HCT116 (cell line): ENCODE results near the gene P4HA2. TPM values are rescaled to one million over a fixed set of nuclear protein-coding genes. Genes with fewer than 3 reads are reported as not detected.

ENCODE experiments used
- ATAC-seq: fragments of 200-7000 bp; cut with Tn5 transposase; 2 replicates; pipeline ENCODE4 v1.9.1; 2020; ENCODE audit warnings: mild to moderate bottlenecking, moderate library complexity
- BruUV-seq: library from RNA; stranded (reverse); fragments of 400-500 nt; replicated peaks from 2 replicates; lab custom pipeline; 2021; lab: Mats Ljungman, UMichigan
- CTCF ChIA-PET: fragments of 300-600 bp; sonication (Branson Sonifier 250); formaldehyde crosslinking; loops from one replicate; lab custom pipeline; 2021; ENCODE audit warnings: antibody characterized with exemption; lab: Charles Lee
- POLR2A ChIA-PET: fragments of 300-600, 350-600 bp; sonication (Branson Sonifier 250); formaldehyde crosslinking; loops from one replicate; lab custom pipeline; 2021; ENCODE audit warnings: antibody characterized with exemption; lab: Charles Lee
- RAD21 ChIA-PET, 2 experiments: fragments of 300-600 bp; sonication (Branson Sonifier 250); formaldehyde crosslinking; loops; one replicate each; lab custom pipeline; 2023; ENCODE audit warnings: low total read pairs in 2 of 2; ENCODE audit not compliant: uncharacterized antibody in 2 of 2, unreplicated experiment in 2 of 2, low non-redundant PET in 1 of 2; lab: Charles Lee
- DNase-seq: peaks from one replicate; pipeline ENCODE4 v3.0.0-alpha.2; 2010; ENCODE audit warnings: low read depth, low spot score
- H2AFZ ChIP-seq: fragments of 200-600 bp; shearing (Covaris generic), sonication (generic); 2 replicates; pipeline ENCODE4 v1.6.1; 2017; ENCODE audit warnings: low read depth, mixed run types, mixed read lengths, antibody characterized with exemption, low read length; ENCODE audit not compliant: poor library complexity, severe bottlenecking
- H3K27ac ChIP-seq: 2 replicates; pipeline ENCODE4 v1.5.1; 2012; ENCODE audit warnings: low read depth, low read length
- H3K27me3 ChIP-seq: fragments of 200-600 bp; sonication (generic); 2 replicates; pipeline ENCODE4 v1.6.1; 2016; ENCODE audit warnings: mixed run types, low read length, mixed read lengths; ENCODE audit not compliant: insufficient read depth
- H3K36me3 ChIP-seq, 2 experiments: fragments of 200-500 bp in 1 of 2; fragments of 200-600 bp in 1 of 2; sonication (Bioruptor generic) in 1 of 2; sonication (generic) in 1 of 2; 2 replicates each; pipeline versions ENCODE4 v1.5.1 to v1.6.1; 2014 to 2016; ENCODE audit warnings: low read length in 2 of 2, inconsistent platforms in 1 of 2, mixed read lengths in 1 of 2, mixed run types in 1 of 2; ENCODE audit not compliant: insufficient read depth in 2 of 2, control insufficient read depth in 1 of 2
- H3K4me1 ChIP-seq, 2 experiments: fragments of 200-600 bp in 1 of 2; sonication (generic) in 1 of 2; 2 replicates each; pipeline versions ENCODE4 v1.5.1 to v1.6.1; 2012 to 2017; ENCODE audit warnings: low read length in 2 of 2, inconsistent platforms in 1 of 2, mild to moderate bottlenecking in 1 of 2, mixed read lengths in 1 of 2, mixed run types in 1 of 2, moderate library complexity in 1 of 2; ENCODE audit not compliant: insufficient read depth in 2 of 2, control insufficient read depth in 1 of 2
- H3K4me2 ChIP-seq: fragments of 200-600 bp; sonication (generic); 2 replicates; pipeline ENCODE4 v1.6.1; 2017; ENCODE audit warnings: mixed run types, low read length, mixed read lengths
- H3K4me3 ChIP-seq, 2 experiments: fragments of 200-600 bp in 1 of 2; sonication (generic) in 1 of 2; replicated peaks in 1 of 2; 2 replicates each; pipeline ENCODE4 v1.5.1; 2011 to 2016; ENCODE audit warnings: low read length in 2 of 2, control low read depth in 1 of 2, low read depth in 1 of 2, mild to moderate bottlenecking in 1 of 2, mixed read lengths in 1 of 2, mixed run types in 1 of 2
- H3K79me2 ChIP-seq: fragments of 200-600 bp; sonication (generic); 2 replicates; pipeline ENCODE4 v1.6.1; 2017; ENCODE audit warnings: mild to moderate bottlenecking, mixed run types, low read length, moderate library complexity, mixed read lengths; ENCODE audit not compliant: insufficient read depth
- H3K9ac ChIP-seq: fragments of 200-600 bp; sonication (generic); 2 replicates; pipeline ENCODE4 v1.6.1; 2016; ENCODE audit warnings: low read length, mixed read lengths
- H3K9me2 ChIP-seq: fragments of 200-600 bp; sonication (generic), shearing (Covaris generic); 2 replicates; pipeline ENCODE4 v1.6.1; 2017; ENCODE audit warnings: mixed run types, mild to moderate bottlenecking, moderate library complexity; ENCODE audit not compliant: insufficient read depth
- H3K9me3 ChIP-seq, 2 experiments: fragments of 200-500 bp in 1 of 2; fragments of 200-600 bp in 1 of 2; sonication (Bioruptor generic) in 1 of 2; sonication (generic) in 1 of 2; 2 replicates each; pipeline ENCODE4 v1.6.1; 2014 to 2017; ENCODE audit warnings: low read length in 2 of 2, mixed read lengths in 2 of 2, inconsistent platforms in 1 of 2, low read depth in 1 of 2, mild to moderate bottlenecking in 1 of 2, mixed run types in 1 of 2, moderate library complexity in 1 of 2; ENCODE audit not compliant: control insufficient read depth in 1 of 2, insufficient read depth in 1 of 2
- H4K20me1 ChIP-seq: fragments of 200-600 bp; sonication (generic), shearing (Covaris generic); 2 replicates; pipeline ENCODE4 v1.6.1; 2017; ENCODE audit warnings: mixed run types, mild to moderate bottlenecking, moderate library complexity; ENCODE audit not compliant: insufficient read depth
- CBX3 ChIP-seq: IDR thresholded peaks from 2 replicates; pipeline ENCODE4 v1.6.1; 2012; ENCODE audit warnings: low read depth
- CEBPB ChIP-seq: IDR thresholded peaks from 2 replicates; pipeline ENCODE4 v1.6.1; 2012; ENCODE audit warnings: low read depth
- EGR1 ChIP-seq: IDR thresholded peaks from 2 replicates; pipeline ENCODE4 v1.6.1; 2012; ENCODE audit warnings: low read depth
- EZH2 ChIP-seq: fragments of 200-600 bp; sonication (generic); IDR thresholded peaks from 2 replicates; pipeline ENCODE4 v1.6.1; 2017; ENCODE audit warnings: antibody characterized with exemption, mixed run types
- FOSL1 ChIP-seq: IDR thresholded peaks from 2 replicates; pipeline ENCODE4 v1.6.1; 2012; ENCODE audit warnings: low read depth
- JUND ChIP-seq: IDR thresholded peaks from 2 replicates; pipeline ENCODE4 v1.6.1; 2012
- POLR2A ChIP-seq: IDR thresholded peaks from 2 replicates; pipeline ENCODE4 v1.7.0; 2011; ENCODE audit warnings: borderline replicate concordance; ENCODE audit not compliant: insufficient read depth, insufficient read length; ENCODE audit errors: extremely low read depth
- POLR2AphosphoS5 ChIP-seq: IDR thresholded peaks from 2 replicates; pipeline ENCODE4 v1.6.1; 2011; ENCODE audit warnings: mild to moderate bottlenecking, low read depth, low read length, moderate library complexity
- RAD21 ChIP-seq: IDR thresholded peaks from 2 replicates; pipeline ENCODE4 v1.6.1; 2012; ENCODE audit warnings: low read depth, mild to moderate bottlenecking
- SIN3A ChIP-seq: IDR thresholded peaks from 2 replicates; pipeline ENCODE4 v1.6.1; 2012; ENCODE audit warnings: low read depth
- SP1 ChIP-seq: IDR thresholded peaks from 2 replicates; pipeline ENCODE4 v1.6.1; 2012; ENCODE audit warnings: low read depth
- SRF ChIP-seq: IDR thresholded peaks from 2 replicates; pipeline ENCODE4 v1.6.1; 2012; ENCODE audit warnings: low read depth
- YY1 ChIP-seq: IDR thresholded peaks from 2 replicates; pipeline ENCODE4 v1.6.1; 2011; ENCODE audit warnings: low read length, low read depth, moderate library complexity, mild to moderate bottlenecking; ENCODE audit not compliant: insufficient replicate concordance; ENCODE audit errors: extremely low read depth
- ZFX ChIP-seq: fragments of 450-650 bp; IDR thresholded peaks from 2 replicates; pipeline ENCODE4 v1.6.1; 2017
- ZNF274 ChIP-seq: fragments of 200-500 bp; sonication (Bioruptor generic); IDR thresholded peaks from 2 replicates; pipeline ENCODE4 v1.6.1; 2014; ENCODE audit warnings: mild to moderate bottlenecking, low read depth, low read length, inconsistent platforms
- intact Hi-C: fragments of 100-400 bp; cut with micrococcal nuclease; formaldehyde crosslinking; loops from 2 replicates; pipeline ENCODE4 v1.10.0; 2022
- total RNA-seq: library from RNA; stranded (reverse); gene quantifications from one replicate; pipeline ENCODE4 v1.2.1, GENCODE V29; 2021; ENCODE audit not compliant: unreplicated experiment
- TF ChIP-seq, protein P1 (sequence below): IDR thresholded peaks from 2 replicates; pipeline ENCODE4 v1.6.1; 2012; ENCODE audit warnings: low read depth
- TF ChIP-seq, protein P2 (sequence below): IDR thresholded peaks from 2 replicates; pipeline ENCODE4 v1.6.1; 2012
- TF ChIP-seq, protein P3 (sequence below): IDR thresholded peaks from 2 replicates; pipeline ENCODE4 v1.6.1; 2011; ENCODE audit warnings: mild to moderate bottlenecking, low read length, moderate library complexity; ENCODE audit not compliant: insufficient replicate concordance; ENCODE audit errors: extremely low read depth
- TF ChIP-seq, protein P4 (sequence below): IDR thresholded peaks from 2 replicates; pipeline ENCODE4 v1.6.1; 2012
- TF ChIP-seq, protein P5 (sequence below), 3 experiments: fragments of 200-600 bp in 1 of 3; sonication (generic) in 1 of 3; IDR thresholded peaks in 2 of 3; conservative IDR thresholded peaks in 1 of 3; 2 replicates each; pipeline ENCODE4 v1.5.1; 2012 to 2017; ENCODE audit warnings: low read depth in 2 of 3, low read length in 2 of 3, antibody characterized with exemption in 1 of 3, borderline replicate concordance in 1 of 3, control low read depth in 1 of 3, mild to moderate bottlenecking in 1 of 3, mixed read lengths in 1 of 3, mixed run types in 1 of 3, moderate library complexity in 1 of 3; ENCODE audit not compliant: insufficient read depth in 1 of 3

Gene P4HA2
- total RNA-seq, 1 experiment from 2014 or later = 29.0 TPM

DNA sequence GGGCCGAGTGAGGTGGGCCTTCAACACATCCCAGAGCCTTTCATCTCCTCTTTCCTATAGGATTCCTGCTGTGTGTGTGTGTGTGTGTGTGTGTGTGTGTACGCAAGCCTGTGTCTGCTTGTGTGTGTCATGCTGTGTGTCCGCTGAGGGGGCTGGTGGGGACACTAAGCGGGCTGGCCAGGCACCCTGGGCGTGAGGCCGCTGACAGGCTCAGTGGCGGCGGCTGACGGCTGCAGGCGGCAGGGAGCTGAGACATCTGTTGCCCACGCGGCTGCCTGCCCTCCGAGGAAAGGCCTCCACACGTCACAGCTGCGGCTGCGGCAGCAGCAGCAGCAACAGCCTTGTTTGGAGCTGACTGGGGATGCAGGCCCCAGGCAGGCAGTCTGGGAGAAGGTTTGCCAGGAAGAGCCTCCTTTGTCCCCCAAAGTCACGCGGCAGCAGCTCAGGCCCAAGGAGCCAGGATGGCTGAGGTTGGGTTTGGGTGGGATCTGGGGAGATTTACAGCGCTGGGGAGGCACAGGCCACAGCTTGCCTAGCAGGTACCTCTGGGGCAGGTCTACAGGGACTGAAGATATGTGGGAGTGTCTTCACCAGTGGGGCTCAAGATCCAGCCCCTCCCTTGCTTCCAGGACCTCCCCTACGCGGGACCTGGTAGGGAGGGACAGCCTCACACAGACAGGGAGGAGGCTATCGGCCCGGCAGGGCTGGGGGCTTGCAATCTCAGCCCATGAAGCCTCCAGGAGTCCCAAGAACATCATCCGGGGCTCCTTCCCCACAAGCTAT, 31.6 kb upstream of the P4HA2 start:
- Histone ChIP-seq H3K4me3 (peak overlapping the region in 1 of 2 experiments; percentile 35; a peak in 1 of 4 replicates), H3K4me1 (peaks cover 27 to 62% of the 10 kb centered on the region in 2 experiments), H4K20me1 (no peaks in the 10 kb centered on the region), H3K79me2 (no peaks in the 10 kb centered on the region), H2AFZ (no peak overlapping the region), H3K9me3 (no peaks in the 10 kb centered on the region), H3K4me2 (peak overlapping the region; percentile 75), H3K9me2 (no peaks in the 10 kb centered on the region), H3K27ac (peak overlapping the region; percentile 20; the same call in 1 of the 2 replicates), H3K36me3 (no peaks in the 10 kb centered on the region), H3K27me3 (no peaks in the 10 kb centered on the region), H3K9ac (no peak overlapping the region)
- intact Hi-C loops = no loop called here
- BruUV-seq = no TSS peak
- TF ChIP-seq SRF (no peak), EGR1 (no peak), POLR2A (no peak), EZH2 (no peak), ZFX (no peak), SP1 (no peak), SIN3A (no peak), POLR2AphosphoS5 (no peak), RAD21 (no peak), YY1 (no peak), FOSL1 (no peak), ZNF274 (no peak), JUND (no peak), CEBPB (no peak), CBX3 (no peak)
- TF ChIP-seq, protein P1, sequence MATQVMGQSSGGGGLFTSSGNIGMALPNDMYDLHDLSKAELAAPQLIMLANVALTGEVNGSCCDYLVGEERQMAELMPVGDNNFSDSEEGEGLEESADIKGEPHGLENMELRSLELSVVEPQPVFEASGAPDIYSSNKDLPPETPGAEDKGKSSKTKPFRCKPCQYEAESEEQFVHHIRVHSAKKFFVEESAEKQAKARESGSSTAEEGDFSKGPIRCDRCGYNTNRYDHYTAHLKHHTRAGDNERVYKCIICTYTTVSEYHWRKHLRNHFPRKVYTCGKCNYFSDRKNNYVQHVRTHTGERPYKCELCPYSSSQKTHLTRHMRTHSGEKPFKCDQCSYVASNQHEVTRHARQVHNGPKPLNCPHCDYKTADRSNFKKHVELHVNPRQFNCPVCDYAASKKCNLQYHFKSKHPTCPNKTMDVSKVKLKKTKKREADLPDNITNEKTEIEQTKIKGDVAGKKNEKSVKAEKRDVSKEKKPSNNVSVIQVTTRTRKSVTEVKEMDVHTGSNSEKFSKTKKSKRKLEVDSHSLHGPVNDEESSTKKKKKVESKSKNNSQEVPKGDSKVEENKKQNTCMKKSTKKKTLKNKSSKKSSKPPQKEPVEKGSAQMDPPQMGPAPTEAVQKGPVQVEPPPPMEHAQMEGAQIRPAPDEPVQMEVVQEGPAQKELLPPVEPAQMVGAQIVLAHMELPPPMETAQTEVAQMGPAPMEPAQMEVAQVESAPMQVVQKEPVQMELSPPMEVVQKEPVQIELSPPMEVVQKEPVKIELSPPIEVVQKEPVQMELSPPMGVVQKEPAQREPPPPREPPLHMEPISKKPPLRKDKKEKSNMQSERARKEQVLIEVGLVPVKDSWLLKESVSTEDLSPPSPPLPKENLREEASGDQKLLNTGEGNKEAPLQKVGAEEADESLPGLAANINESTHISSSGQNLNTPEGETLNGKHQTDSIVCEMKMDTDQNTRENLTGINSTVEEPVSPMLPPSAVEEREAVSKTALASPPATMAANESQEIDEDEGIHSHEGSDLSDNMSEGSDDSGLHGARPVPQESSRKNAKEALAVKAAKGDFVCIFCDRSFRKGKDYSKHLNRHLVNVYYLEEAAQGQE = no peak
- TF ChIP-seq, protein P2, sequence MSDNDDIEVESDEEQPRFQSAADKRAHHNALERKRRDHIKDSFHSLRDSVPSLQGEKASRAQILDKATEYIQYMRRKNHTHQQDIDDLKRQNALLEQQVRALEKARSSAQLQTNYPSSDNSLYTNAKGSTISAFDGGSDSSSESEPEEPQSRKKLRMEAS = no peak
- TF ChIP-seq, protein P3, sequence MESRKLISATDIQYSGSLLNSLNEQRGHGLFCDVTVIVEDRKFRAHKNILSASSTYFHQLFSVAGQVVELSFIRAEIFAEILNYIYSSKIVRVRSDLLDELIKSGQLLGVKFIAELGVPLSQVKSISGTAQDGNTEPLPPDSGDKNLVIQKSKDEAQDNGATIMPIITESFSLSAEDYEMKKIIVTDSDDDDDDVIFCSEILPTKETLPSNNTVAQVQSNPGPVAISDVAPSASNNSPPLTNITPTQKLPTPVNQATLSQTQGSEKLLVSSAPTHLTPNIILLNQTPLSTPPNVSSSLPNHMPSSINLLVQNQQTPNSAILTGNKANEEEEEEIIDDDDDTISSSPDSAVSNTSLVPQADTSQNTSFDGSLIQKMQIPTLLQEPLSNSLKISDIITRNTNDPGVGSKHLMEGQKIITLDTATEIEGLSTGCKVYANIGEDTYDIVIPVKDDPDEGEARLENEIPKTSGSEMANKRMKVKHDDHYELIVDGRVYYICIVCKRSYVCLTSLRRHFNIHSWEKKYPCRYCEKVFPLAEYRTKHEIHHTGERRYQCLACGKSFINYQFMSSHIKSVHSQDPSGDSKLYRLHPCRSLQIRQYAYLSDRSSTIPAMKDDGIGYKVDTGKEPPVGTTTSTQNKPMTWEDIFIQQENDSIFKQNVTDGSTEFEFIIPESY = no peak
- TF ChIP-seq, protein P4, sequence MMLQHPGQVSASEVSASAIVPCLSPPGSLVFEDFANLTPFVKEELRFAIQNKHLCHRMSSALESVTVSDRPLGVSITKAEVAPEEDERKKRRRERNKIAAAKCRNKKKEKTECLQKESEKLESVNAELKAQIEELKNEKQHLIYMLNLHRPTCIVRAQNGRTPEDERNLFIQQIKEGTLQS = no peak
- TF ChIP-seq, protein P5, sequence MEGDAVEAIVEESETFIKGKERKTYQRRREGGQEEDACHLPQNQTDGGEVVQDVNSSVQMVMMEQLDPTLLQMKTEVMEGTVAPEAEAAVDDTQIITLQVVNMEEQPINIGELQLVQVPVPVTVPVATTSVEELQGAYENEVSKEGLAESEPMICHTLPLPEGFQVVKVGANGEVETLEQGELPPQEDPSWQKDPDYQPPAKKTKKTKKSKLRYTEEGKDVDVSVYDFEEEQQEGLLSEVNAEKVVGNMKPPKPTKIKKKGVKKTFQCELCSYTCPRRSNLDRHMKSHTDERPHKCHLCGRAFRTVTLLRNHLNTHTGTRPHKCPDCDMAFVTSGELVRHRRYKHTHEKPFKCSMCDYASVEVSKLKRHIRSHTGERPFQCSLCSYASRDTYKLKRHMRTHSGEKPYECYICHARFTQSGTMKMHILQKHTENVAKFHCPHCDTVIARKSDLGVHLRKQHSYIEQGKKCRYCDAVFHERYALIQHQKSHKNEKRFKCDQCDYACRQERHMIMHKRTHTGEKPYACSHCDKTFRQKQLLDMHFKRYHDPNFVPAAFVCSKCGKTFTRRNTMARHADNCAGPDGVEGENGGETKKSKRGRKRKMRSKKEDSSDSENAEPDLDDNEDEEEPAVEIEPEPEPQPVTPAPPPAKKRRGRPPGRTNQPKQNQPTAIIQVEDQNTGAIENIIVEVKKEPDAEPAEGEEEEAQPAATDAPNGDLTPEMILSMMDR (IDR thresholded peaks at IDR 0.05 in 2 of 3, conservative IDR thresholded peaks at IDR 0.05 in 1 of 3; ENCODE audit: borderline replicate concordance in 1 of 3, insufficient read depth in 1 of 3, low read depth in 2 of 3, low read length in 2 of 3) = no peak
- RAD21 ChIA-PET = no interaction called here
- DNase-seq (no peak), ATAC-seq (peak; percentile 41)
- CTCF ChIA-PET = interaction anchor here (2.8 kb wide), 1 partner anchor 21 kb away, joined by 14 read pairs; no protein-coding TSS in a partner anchor
- POLR2A ChIA-PET = interaction anchor here (1.4 kb wide), 1 partner anchor 9 kb away, joined by 4 read pairs; no protein-coding TSS in a partner anchor
